Kidney tubule cell (primary cell): ENCODE results near the gene ZXDC.

Experiments
- DNase-seq: peaks from one replicate; pipeline ENCODE4 v3.0.0-alpha.2; 2018; ENCODE audit warnings: low spot score

ZXDC gene, protein sequence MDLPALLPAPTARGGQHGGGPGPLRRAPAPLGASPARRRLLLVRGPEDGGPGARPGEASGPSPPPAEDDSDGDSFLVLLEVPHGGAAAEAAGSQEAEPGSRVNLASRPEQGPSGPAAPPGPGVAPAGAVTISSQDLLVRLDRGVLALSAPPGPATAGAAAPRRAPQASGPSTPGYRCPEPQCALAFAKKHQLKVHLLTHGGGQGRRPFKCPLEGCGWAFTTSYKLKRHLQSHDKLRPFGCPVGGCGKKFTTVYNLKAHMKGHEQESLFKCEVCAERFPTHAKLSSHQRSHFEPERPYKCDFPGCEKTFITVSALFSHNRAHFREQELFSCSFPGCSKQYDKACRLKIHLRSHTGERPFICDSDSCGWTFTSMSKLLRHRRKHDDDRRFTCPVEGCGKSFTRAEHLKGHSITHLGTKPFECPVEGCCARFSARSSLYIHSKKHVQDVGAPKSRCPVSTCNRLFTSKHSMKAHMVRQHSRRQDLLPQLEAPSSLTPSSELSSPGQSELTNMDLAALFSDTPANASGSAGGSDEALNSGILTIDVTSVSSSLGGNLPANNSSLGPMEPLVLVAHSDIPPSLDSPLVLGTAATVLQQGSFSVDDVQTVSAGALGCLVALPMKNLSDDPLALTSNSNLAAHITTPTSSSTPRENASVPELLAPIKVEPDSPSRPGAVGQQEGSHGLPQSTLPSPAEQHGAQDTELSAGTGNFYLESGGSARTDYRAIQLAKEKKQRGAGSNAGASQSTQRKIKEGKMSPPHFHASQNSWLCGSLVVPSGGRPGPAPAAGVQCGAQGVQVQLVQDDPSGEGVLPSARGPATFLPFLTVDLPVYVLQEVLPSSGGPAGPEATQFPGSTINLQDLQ

DNA sequence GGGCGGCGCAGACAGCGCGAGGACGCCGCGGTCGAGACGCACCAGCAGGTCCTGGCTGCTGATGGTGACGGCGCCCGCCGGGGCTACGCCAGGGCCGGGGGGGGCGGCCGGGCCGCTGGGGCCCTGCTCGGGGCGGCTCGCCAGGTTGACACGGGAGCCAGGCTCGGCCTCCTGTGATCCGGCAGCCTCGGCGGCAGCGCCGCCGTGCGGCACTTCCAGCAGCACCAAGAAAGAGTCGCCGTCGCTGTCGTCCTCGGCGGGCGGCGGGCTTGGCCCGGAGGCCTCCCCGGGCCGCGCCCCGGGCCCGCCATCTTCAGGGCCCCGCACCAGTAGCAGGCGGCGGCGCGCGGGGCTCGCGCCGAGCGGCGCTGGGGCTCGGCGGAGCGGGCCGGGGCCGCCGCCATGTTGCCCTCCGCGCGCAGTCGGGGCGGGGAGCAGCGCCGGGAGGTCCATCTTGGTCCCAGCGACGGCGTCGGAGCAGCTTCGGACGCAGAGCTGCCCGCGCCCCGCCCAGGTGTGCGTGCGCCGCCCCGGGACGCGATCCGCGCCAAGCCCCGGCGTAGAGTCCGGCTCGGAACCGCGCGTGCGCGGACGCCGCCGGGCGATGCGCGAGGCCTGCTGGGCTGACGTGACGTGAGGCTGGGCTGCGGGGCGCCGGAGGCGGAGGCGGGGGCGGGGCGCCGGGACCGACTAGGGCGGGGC is at the start of gene ZXDC:
Gene ZXDC, minus strand, starts transcription at position 479 of the 702 bp plus-strand sequence. Its CDS starts 26 bp downstream, at position 453.
- DNase-seq = peak; percentile 96

- no peak for DNase-seq
Measured at GRCh38 chr3:126525091-126525852, 49.6 kb upstream of the ZXDC start.

GRCh38 chr3:126524429-126524988 is 48.8 kb upstream of the ZXDC start:
- DNase-seq = no peak

GRCh38 chr3:126523745-126524428 is 48.2 kb upstream of the ZXDC start, which contains the start of gene CHST13:
Gene CHST13 (plus strand): TSS chr3:126524155. CDS start chr3:126524333, 178 bp downstream.
- DNase-seq = peak; percentile 59

GRCh38 chr3:126522363-126522788 is 46.7 kb upstream of the ZXDC start:
- peak; percentile 48 for DNase-seq

- DNase-seq = no peak
Measured at GRCh38 chr3:126521122-126521891, 45.6 kb upstream of the ZXDC start.

DNA sequence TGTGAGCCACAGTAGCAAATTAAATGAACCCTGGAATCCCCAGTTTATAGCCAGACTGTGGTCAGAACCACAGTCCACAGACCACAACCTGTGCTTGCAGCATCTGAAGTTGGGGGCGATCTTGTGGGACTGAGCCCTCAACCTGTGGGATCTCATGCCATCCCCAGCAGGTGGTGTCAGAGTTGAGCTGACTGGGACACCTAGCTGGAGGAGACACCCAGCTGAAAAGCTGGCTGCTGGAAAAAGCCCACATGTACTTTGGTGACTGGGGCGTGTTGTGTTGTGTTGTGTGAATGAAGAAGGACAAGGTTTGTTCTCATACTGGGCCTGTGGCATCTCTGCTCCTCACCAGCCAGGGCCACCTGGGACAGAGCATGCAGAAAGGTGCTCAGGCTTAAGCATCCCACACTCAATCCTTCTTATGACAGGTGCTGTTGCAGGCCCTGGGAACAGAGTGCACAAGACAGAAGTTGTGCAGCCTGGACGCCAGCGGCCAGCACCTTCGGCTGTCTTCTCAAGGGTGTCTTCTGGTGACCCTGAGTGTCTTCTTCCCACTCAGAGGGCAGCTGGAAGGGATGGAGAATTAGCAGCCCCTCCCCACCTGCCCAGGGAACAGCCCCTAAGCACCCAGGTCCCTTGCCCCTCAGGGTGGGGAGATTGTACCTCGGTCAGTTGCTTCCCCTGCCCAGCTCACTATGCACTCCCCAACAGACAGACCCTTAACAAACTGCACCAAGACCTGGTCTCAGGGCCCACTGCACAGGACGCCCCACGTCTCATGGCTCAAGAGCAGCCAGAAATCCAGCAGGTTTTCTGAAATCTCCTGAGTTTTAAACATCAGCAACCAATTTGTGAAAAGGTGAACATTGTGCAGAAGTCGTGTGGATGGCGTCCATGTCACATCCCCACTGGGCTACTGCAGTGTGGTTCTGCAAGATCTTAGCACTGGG is 44.1 kb upstream of the ZXDC start:
- no peak for DNase-seq

DNA sequence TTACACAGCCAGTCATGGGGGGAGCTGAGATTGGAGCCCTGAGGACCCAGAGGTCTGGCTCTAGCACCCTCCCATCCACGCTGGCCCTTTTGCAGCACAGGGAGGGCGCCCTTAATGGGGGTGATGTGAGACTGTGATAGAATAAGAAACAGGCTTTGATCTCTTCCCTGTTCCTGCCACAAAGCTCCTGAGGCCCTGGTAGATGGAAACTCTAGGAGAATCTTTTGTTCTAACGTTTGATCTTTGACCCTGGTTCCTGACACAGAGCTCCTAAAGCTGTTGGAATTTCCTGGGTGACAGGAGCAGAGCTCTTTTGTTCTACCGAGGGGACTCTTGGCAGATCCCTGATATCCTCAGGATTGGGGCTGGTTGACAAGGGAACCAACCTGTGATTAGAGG is 43.1 kb upstream of the ZXDC start:
- DNase-seq = no peak

DNA sequence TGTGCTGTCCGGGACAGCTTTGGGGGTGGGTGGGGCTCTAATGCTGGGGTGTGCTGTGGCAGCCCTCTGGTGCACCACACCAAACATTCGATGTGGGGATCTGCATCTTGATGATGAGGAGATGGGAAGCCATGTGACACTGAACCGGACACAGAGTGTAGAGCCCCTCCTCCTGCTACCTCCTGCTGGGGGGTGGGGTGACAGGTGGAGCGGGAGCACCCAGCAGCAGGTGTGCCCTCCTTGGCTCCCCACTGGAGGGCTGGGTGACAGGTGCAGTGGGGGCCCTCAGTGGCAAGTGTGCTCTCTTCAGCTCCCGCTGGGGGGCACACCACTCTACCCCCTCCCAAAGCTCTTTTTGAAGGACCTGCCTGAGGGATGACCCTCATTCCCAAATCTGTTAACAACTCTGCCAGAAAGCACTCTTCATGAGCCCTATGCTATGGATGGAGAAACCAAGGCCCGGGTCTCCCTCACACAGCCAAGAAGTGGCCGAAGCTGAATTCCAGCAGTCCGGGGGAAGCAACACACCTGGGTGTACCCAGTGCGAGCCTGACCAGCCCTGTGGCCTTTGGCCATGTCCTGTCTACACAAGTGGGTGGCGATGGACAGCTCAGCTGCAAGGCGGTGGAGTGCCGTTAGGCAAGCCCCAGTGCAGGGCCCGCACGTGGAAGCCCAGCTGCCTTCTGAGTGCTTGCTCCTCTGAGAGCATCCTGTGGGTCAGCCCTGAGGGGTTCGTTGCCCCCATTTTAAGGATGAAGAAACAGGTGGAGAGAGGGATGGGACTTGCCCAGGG is 42.5 kb upstream of the ZXDC start:
- no peak for DNase-seq

DNA sequence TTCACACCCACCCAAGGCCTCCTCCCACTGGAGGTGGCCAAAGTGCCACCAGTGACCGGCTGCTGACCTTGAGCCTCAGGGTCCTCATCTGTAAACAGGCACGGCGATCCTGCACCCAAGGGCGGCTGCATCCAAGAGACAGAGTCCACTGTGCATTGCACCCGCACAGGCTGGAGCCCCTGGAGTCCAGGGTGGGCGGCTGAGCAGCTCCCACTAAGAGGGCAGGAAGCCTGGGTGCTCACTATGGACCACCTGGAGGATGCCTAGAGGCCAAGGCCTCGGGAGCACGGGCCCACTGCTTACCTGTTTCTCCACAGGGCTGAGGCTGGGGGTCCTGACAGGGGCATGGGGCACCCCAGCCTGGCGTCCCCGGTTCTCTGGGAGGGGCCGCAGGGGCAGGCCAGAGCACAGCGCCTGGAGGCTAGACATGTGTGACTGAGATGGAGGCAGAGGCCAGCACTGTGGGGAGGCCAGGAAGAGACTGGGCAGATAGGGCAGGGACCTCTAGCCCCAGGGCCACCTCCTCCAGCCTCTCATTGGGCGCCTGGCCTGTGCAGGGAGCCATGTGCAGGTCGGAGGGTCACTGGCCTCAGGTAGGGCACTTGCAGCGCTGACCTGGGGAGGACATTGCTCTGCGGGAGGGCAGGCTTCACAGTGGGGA is 41.7 kb upstream of the ZXDC start, which contains the start of gene UROC1:
Gene UROC1, minus strand, starts transcription at position 483 of the 661 bp plus-strand sequence. Its CDS starts 54 bp downstream, at position 429.
- DNase-seq = no peak

DNA sequence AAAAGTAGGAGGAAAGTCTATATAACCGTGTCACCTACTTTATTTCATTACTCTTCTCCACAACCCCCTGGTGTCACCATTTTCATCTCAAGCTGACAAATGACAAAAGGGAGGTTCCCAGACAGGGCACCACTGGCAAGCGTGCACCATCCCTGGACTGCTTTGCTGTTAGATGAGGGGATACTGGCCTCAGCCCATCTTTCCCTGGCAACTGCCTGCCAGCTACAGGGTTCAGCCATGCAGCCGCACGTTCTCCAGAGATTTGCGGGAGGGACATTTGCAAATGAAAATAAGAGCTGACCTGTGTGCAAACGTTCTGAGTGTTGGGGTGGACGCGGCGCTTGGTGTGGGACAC is 41.2 kb upstream of the ZXDC start:
- no peak for DNase-seq

- no peak for DNase-seq
Measured at GRCh38 chr3:126516152-126516935, 40.7 kb upstream of the ZXDC start.

DNA sequence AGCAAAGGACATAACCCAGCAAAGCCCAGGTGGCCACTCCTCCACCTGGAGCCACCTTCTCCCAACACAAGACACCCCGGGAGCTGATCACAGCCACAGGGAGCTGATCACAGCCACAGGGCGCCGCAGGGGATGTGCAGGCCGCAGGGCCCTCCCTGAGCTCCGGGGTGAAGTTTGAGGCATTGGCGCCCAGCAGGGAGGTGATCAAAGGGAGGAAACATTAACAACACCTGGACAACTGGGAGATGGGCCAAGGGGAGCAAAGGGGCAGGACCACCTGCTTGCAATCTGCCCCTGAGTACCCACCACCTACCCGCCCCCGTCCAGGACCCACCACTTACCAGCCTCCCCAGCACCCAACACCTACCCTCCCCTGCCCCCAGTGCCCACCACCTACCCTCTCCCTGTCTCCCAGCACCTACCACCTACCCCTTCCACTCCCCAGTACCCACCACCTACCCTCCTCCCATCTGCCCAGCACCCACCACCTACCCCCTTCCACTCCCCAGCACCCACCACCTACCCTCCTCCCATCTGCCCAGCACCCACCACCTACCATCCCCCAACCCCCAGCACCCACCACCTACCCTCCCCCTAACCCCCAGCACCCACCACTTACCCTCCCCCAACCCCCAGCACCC is 39.5 kb upstream of the ZXDC start:
- DNase-seq = no peak

DNA sequence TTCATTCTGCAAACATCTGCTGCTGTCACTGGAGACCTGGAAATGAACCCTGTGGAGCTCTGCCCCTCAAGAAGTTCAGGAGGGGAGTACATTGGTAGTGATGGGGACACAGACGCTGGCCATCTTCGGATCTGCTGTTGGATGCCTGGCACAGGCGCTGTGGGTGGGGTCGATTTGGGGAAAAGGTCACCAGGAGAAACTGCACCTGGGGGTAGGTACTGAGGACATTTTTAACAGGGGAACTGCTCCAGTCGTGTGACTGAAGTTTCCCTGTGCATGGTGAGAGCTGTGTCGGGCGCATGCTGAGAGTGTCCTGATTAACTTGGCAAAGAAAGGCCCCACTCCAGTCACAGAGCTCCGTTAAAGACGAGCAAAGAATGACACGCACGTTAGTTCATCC is 38.5 kb upstream of the ZXDC start:
- no peak for DNase-seq

DNA sequence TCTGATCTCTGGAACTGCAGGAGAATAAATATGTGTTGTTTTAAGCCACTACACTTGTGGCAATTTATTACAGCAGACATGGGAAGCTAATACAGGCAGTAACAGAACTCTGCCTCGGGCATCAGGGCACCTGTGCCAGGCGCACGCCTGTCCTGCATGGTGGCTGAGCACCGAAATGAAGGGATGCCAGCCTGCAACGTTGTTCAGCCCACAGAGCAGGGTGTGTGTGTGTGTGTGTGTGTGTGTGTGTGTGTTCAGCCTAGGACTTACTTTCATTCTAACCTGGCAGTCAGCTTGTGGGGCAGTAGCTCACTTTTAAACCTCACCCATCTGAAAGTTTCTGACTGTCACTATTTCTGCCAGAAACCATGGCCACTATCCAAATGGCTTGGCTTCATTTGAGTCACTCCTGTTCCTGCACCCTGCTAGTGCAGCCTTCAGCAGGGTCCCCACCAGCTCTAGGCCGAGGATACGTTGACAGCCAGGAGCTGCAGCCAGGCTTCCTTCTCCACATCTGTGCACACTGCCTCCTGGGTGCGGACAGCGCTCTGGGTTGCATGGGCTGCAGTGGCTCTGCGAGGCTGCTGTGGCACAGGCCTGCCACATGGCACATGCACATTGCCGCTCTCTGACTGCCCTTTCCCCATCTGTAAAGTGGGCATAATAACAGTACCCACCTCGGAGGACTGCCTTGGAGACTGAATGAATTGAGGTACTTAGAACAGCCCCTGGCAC is 37.4 kb upstream of the ZXDC start:
- no peak for DNase-seq
